NK-92 (cell line): Measurements from ENCODE around the gene POLD3.

Experiments used
- DNase-seq: peaks from one replicate; lab custom pipeline; 2025; ENCODE audit not compliant: unreplicated experiment; lab: John Stamatoyannopoulos, UW

Gene POLD3

GRCh38 chr11:74686792-74687191 lies 94.4 kb downstream of the POLD3 start:
- DNase-seq = no peak

DNA sequence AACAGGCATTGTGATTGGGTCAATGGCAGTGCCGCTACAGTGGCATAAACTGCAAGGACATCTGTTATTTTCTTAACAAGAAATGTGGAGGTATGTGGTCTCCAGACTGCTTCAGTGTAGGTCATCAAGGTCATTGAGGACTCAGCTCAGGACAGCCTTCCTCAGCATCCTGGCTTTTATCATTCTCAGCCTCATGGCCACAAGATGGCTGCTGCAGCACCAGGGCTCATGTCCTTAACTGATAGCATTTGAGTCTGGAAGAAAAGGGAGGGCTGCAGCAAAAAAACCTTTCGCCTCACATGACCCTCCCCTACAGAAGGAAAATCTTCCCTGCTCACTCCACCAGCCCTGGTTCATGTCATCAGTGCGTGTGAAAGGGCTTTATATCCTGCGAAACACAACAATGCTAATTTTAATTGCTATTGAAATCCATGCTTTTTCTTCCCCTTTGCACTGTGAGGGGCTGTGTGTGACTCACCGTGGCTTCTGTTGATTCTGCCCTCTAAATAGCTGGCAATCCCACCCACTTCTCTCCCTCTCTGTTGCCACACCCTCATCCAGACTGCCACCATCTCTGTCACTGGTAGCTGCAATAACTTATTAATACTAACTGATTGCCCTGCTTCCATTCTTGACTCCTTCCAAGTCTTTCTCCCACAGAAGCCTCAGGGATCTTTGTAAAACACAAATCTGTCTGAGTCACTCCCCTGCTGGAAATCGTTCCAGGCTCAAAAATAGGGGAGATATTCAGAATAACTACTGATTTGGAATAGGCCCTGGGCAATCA lies 95.0 kb downstream of the POLD3 start:
- no peak for DNase-seq

DNA sequence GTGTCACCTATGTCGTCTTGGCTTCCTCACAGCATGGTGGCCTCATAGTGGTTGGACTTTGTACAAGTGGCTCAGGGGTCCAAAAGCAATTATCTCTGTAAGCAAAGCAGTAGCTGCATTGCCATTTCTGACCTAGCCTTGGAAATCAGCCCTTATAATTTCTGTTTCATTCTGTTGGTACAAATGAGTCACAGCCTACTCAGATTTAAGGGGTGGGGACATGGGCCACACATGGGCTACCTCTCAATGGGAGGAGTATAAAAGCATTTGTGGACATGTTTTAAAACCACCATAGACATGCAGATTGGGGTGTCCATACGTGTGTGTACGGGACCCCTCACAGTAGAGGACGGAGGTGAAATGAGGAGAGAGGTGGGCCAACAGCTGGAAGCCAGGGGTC lies 97.3 kb downstream of the POLD3 start:
- no peak for DNase-seq

- no peak for DNase-seq
These were observed 99.4 kb downstream of the POLD3 start for GRCh38 chr11:74691755-74692154.
